Colonic mucosa (tissue), 4 donors: ENCODE results near the gene HAUS7. TPM values are rescaled to one million over a fixed set of nuclear protein-coding genes. Genes with fewer than 3 reads are reported as not detected.

Experiments
- DNase-seq: peaks from one replicate; pipeline ENCODE4 v3.0.0-alpha.2; 2020
- H3K27ac ChIP-seq: fragments of 200-600 bp; one replicate; pipeline ENCODE4 v1.8.0; 2021
- H3K27me3 ChIP-seq: fragments of 200-600 bp; one replicate; pipeline ENCODE4 v1.8.0; 2021
- H3K36me3 ChIP-seq: fragments of 200-600 bp; one replicate; pipeline ENCODE4 v1.8.0; 2021
- H3K4me1 ChIP-seq: fragments of 200-600 bp; one replicate; pipeline ENCODE4 v1.8.0; 2021; ENCODE audit warnings: mild to moderate bottlenecking
- H3K4me3 ChIP-seq: fragments of 200-600 bp; one replicate; pipeline ENCODE4 v1.8.0; 2021
- H3K9ac ChIP-seq, 2 donors: one replicate each; pipeline ENCODE4 v1.7.0; 2013; ENCODE audit warnings: control low read depth in 2 of 2, low read depth in 2 of 2, low read length in 2 of 2
- H3K9me3 ChIP-seq: fragments of 200-600 bp; one replicate; pipeline ENCODE4 v1.8.0; 2021
- CTCF ChIP-seq: fragments of 200-600 bp; IDR thresholded peaks from one replicate; pipeline ENCODE4 v1.8.0; 2022; ENCODE audit warnings: antibody characterized with exemption, mild to moderate bottlenecking
- intact Hi-C: fragments of 100-400 bp; cut with DNase I; formaldehyde crosslinking; loops from one replicate; pipeline ENCODE4 v1.14.1; 2022
- total RNA-seq, 2 donors: library from RNA; stranded (reverse); fragmentation: NEBNext Ultra II Directional in 1 of 2; extraction: Animal tissue kit (Norgen Biotek cat#: 25700) in 1 of 2; gene quantifications; one replicate each; pipeline ENCODE4 v1.2.1, GENCODE V29; 2021
- donor health status: healthy.
- donor health status: DM: no; HTN: no; CAD: no.
- donor health status: DM: no; HTN: no; CAD: no.

HAUS7 gene
- total RNA-seq, 2 donors from 2014 or later, result 18.9 to 47.8 TPM

- intact Hi-C loops, result no loop called here
These were observed 15.2 kb upstream of the HAUS7 start for GRCh38 chrX:153485396-153486080.

DNA sequence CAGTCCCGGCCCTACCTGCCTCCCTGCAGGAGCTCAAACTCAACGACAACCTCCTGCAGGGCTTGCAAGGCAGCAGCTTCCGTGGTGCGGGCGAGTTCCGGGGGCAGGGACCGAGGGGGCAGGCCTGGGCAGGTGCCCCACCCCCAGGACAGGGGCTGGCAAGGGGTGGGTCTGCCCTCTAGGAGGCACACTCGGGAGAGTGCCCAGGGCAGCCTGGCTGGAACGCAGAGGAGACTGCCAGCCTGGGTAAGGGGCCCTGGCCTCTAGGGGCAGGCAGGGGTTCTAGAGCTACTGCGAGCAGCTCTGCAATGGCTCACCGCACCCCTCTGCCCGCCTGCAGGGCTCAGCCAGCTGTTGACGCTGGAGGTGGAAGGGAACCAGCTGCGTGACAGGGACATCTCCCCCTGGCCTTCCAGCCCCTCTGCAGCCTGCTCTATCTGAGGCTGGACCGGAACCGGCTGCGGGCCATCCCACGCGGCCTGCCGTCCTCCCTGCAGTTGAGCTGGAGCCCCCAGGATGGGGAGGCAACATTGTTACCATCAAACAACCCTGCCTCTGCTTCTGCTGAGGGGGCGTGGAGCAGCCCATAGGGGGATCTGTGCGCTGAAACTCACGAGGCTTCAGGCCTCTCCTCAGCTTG, 12.1 kb upstream of the HAUS7 start:
- Histone ChIP-seq H3K4me3 (no peak overlapping the region), H3K36me3 (no peaks in the 10 kb centered on the region), H3K27ac (no peak overlapping the region), H3K9me3 (no peaks in the 10 kb centered on the region), H3K27me3 (no peaks in the 10 kb centered on the region), H3K4me1 (no peaks in the 10 kb centered on the region), H3K9ac (no peak overlapping the region)
- TF ChIP-seq CTCF, result no peak
- intact Hi-C loops, result no loop called here
- no peak for DNase-seq

More at GRCh38 chrX:153485396-153486080, 15.2 kb upstream of the HAUS7 start:
- no peak for DNase-seq
- H3K4me3 ChIP-seq, result no peak overlapping the region
- H3K27me3 ChIP-seq, result no peaks in the 10 kb centered on the region
- no peak overlapping the region for H3K27ac ChIP-seq
- no peak overlapping the region for H3K9ac ChIP-seq
- no peak for TF ChIP-seq CTCF
- no peaks in the 10 kb centered on the region for H3K36me3 ChIP-seq
- no peaks in the 10 kb centered on the region for H3K9me3 ChIP-seq
- H3K4me1 ChIP-seq, result no peaks in the 10 kb centered on the region

DNA sequence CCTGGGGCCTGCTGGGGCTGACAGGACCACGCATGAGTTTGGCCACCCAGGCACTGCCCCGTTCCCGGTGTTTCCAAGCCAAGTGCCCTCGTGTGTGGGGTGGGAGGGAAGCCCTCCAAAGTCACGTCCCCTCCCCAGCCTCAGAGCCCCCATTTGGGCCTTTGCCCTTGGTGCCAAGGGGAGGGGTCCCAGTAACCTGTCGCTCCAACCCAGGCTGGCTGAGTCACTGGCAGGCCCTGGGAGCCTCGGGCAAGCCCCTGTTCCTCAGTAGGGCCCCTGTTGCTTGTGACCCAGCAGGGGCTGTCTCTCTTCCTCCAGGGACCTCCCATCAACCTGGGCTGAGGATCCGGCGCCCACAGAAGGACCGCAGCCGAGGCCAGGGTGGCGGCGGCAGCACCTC, 10.7 kb upstream of the HAUS7 start:
- no peak overlapping the region for H3K4me3 ChIP-seq
- no peaks in the 10 kb centered on the region for H3K27me3 ChIP-seq
- DNase-seq, result no peak
- no peaks in the 10 kb centered on the region for H3K4me1 ChIP-seq
- no peak overlapping the region for H3K9ac ChIP-seq
- no peak for TF ChIP-seq CTCF
- H3K9me3 ChIP-seq, result no peaks in the 10 kb centered on the region
- no peaks in the 10 kb centered on the region for H3K36me3 ChIP-seq
- intact Hi-C loops, result no loop called here
- no peak overlapping the region for H3K27ac ChIP-seq

GRCh38 chrX:153478746-153479145, 8.4 kb upstream of the HAUS7 start:
- H3K27ac ChIP-seq, result no peak overlapping the region
- no peak for TF ChIP-seq CTCF
- no peaks in the 10 kb centered on the region for H3K36me3 ChIP-seq
- no peak overlapping the region for H3K4me3 ChIP-seq
- intact Hi-C loops, result no loop called here
- H3K4me1 ChIP-seq, result no peaks in the 10 kb centered on the region
- no peaks in the 10 kb centered on the region for H3K27me3 ChIP-seq
- no peak overlapping the region for H3K9ac ChIP-seq
- no peak for DNase-seq
- H3K9me3 ChIP-seq, result no peaks in the 10 kb centered on the region

DNA sequence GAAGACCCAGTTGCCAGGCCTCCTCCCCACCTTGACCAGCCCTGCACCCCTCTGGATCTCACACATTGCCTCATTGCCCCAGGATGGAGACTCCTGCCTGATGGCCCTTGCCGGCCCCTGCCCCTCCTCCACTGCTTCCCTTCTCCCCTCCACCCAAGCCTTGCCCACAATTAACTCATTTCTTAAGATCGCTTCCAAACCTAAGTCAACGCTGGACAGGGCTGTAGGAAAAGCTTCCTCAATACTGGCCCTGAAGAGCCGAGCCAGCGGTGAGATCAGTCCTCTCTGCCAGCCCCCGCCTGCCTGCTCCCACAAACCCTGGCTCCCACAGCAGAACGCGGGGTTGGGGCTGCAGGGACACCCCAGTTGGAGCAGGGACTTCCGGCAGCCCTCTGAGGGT, 7.5 kb upstream of the HAUS7 start:
- Histone ChIP-seq H3K4me3 (no peak overlapping the region), H3K27ac (no peak overlapping the region), H3K27me3 (no peaks in the 10 kb centered on the region), H3K9ac (no peak overlapping the region), H3K36me3 (no peaks in the 10 kb centered on the region), H3K9me3 (no peaks in the 10 kb centered on the region), H3K4me1 (no peaks in the 10 kb centered on the region)
- DNase-seq, result no peak
- no peak for TF ChIP-seq CTCF
- intact Hi-C loops, result no loop called here
